ENCODE data around the gene ATXN7L2.

The ATXN7L2 gene

DNA sequence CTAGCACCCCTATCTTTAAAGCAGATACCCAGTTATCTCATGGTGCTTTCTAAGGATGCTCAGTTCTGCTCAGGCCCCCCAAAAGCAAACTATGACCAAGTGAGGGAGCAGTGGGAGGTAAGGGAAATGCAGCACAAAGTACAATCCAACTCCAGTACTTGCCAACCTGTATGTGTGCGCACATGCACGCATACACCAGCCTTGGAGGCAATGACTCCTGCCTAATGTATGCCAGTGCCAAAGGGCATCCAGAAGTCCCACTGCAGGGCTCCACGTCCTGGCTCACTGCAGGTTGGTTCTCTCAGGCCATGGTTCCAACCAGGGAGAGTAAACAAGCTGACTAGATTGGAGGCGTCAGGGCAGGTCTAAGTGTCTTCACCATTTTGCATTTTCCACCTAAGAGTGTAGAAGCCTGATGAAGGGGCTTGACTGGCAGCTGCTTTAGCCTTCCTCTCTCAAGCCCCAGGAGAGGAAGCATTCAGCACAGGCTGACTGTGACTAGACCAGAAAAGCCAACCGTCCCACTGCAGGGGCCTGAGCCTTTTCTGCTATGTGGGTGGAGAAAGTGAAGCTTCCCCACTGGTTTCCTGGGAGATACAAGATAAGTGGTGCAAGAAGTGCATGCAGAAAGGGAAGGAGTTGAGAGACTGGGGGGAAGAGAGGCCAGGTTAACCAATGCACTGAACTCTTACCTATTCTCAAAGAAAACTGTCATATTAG lies 18.1 kb downstream of the ATXN7L2 start:
- H3K36me3 ChIP-seq (ENCODE audit: insufficient read depth, low read length) = peaks cover 7% of the 10 kb centered on the region; the same call in 1 of the 2 replicates
- H3K4me2 ChIP-seq (ENCODE audit: low read length) = no peak overlapping the region
- H3F3A ChIP-seq (ENCODE audit: insufficient read depth, low read length) = no peaks in the 10 kb centered on the region
- TF ChIP-seq EZH2 (IDR thresholded peaks at IDR 0.05; ENCODE audit: borderline replicate concordance, low read length) = no peak
- TF ChIP-seq, protein P1, sequence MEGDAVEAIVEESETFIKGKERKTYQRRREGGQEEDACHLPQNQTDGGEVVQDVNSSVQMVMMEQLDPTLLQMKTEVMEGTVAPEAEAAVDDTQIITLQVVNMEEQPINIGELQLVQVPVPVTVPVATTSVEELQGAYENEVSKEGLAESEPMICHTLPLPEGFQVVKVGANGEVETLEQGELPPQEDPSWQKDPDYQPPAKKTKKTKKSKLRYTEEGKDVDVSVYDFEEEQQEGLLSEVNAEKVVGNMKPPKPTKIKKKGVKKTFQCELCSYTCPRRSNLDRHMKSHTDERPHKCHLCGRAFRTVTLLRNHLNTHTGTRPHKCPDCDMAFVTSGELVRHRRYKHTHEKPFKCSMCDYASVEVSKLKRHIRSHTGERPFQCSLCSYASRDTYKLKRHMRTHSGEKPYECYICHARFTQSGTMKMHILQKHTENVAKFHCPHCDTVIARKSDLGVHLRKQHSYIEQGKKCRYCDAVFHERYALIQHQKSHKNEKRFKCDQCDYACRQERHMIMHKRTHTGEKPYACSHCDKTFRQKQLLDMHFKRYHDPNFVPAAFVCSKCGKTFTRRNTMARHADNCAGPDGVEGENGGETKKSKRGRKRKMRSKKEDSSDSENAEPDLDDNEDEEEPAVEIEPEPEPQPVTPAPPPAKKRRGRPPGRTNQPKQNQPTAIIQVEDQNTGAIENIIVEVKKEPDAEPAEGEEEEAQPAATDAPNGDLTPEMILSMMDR (IDR thresholded peaks at IDR 0.05; ENCODE audit: low read length) = no peak
- H3K27ac ChIP-seq (ENCODE audit: low read depth, low read length, poor library complexity, severe bottlenecking) = peak overlapping the region; percentile 34
- no peaks in the 10 kb centered on the region for H4K20me1 ChIP-seq (ENCODE audit: insufficient read depth, low read length)
- H3K79me2 ChIP-seq (ENCODE audit: insufficient read depth, low read length) = no peaks in the 10 kb centered on the region
- no peaks in the 10 kb centered on the region for H3K9me2 ChIP-seq (ENCODE audit: low read depth, low read length)
- no peaks in the 10 kb centered on the region for H3K9me3 ChIP-seq (ENCODE audit: low read length)
- no peak overlapping the region for H3K9ac ChIP-seq (ENCODE audit: low read length)
- H3K27me3 ChIP-seq (ENCODE audit: insufficient read depth, low read length) = no peaks in the 10 kb centered on the region
- no peak overlapping the region for H2AFZ ChIP-seq (ENCODE audit: low read length)
- H3K4me3 ChIP-seq (ENCODE audit: low read depth, low read length, poor library complexity, severe bottlenecking) = no peak overlapping the region
- peaks cover 12% of the 10 kb centered on the region for H3K4me1 ChIP-seq (ENCODE audit: insufficient read depth, low read length, severe bottlenecking)

DNA sequence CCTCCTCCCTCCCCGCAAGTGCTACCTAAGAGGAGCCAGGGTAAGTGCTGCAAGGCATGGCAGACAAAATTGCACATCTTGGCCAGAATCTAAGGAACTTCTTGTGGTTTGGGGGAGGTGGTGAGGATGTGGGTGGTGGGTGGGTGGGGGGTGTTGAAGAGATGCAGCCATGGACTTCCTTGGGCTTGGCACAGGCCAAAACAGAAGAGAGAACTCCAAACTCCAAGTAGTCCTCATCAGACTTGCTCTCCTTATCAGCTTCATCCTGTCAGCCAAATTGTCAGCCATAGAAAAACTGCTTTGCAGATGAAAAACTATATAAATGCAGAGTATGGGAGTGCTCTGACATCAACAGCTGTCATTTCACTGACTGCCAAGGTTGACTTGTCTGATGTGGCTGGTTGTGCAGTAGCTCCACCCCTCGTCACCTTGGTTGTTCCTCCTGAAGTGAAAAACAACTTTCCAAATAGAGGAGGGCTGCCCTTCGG lies 18.7 kb downstream of the ATXN7L2 start:
- no peak for TF ChIP-seq EZH2 (IDR thresholded peaks at IDR 0.05; ENCODE audit: borderline replicate concordance, low read length)
- TF ChIP-seq, protein P1 (IDR thresholded peaks at IDR 0.05; ENCODE audit: low read length) = no peak
- H3K9ac ChIP-seq (ENCODE audit: low read length) = no peak overlapping the region
- H4K20me1 ChIP-seq (ENCODE audit: insufficient read depth, low read length) = no peaks in the 10 kb centered on the region
- peaks cover 12% of the 10 kb centered on the region for H3K4me1 ChIP-seq (ENCODE audit: insufficient read depth, low read length, severe bottlenecking)
- H3K27me3 ChIP-seq (ENCODE audit: insufficient read depth, low read length) = no peaks in the 10 kb centered on the region
- H3K9me2 ChIP-seq (ENCODE audit: low read depth, low read length) = no peaks in the 10 kb centered on the region
- H3K79me2 ChIP-seq (ENCODE audit: insufficient read depth, low read length) = no peaks in the 10 kb centered on the region
- no peaks in the 10 kb centered on the region for H3F3A ChIP-seq (ENCODE audit: insufficient read depth, low read length)
- H3K4me3 ChIP-seq (ENCODE audit: low read depth, low read length, poor library complexity, severe bottlenecking) = no peak overlapping the region
- no peak overlapping the region for H3K4me2 ChIP-seq (ENCODE audit: low read length)
- H3K9me3 ChIP-seq (ENCODE audit: low read length) = no peaks in the 10 kb centered on the region
- peaks cover 7% of the 10 kb centered on the region; the same call in 1 of the 2 replicates for H3K36me3 ChIP-seq (ENCODE audit: insufficient read depth, low read length)
- peak overlapping the region; percentile 34 for H3K27ac ChIP-seq (ENCODE audit: low read depth, low read length, poor library complexity, severe bottlenecking)
- H2AFZ ChIP-seq (ENCODE audit: low read length) = no peak overlapping the region

DNA sequence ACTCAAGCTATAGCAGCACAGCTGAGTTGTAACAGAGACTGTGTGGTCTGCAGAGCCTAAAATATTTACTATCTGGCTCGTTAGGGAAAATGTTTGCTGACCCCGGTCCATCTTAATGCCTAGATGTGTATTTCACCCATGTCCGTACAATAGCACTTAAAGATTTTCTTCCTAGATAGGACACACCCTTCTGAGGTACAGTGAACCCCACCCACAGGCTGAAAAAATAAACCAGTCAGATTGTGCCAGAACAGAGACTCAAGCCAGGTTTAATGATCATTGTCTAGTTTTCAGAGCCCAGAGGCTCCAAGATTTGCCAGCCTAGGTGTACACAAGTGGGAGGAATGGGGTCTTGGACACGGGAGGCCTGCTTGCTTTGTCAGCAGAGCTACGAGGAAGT lies 20.2 kb downstream of the ATXN7L2 start:
- TF ChIP-seq EZH2 (IDR thresholded peaks at IDR 0.05; ENCODE audit: borderline replicate concordance, low read length) = no peak
- TF ChIP-seq, protein P1 (IDR thresholded peaks at IDR 0.05; ENCODE audit: low read length) = no peak
- Histone ChIP-seq H3K4me3 (ENCODE audit: low read depth, low read length, poor library complexity, severe bottlenecking) (no peak overlapping the region), H3K4me2 (ENCODE audit: low read length) (no peak overlapping the region), H3K4me1 (ENCODE audit: insufficient read depth, low read length, severe bottlenecking) (peaks cover 12% of the 10 kb centered on the region), H3K27ac (ENCODE audit: low read depth, low read length, poor library complexity, severe bottlenecking) (no peak overlapping the region), H4K20me1 (ENCODE audit: insufficient read depth, low read length) (no peaks in the 10 kb centered on the region), H3K79me2 (ENCODE audit: insufficient read depth, low read length) (no peaks in the 10 kb centered on the region), H2AFZ (ENCODE audit: low read length) (no peak overlapping the region), H3K27me3 (ENCODE audit: insufficient read depth, low read length) (peaks cover 5% of the 10 kb centered on the region; the same call in 1 of the 2 replicates), H3K9me2 (ENCODE audit: low read depth, low read length) (no peaks in the 10 kb centered on the region), H3K9ac (ENCODE audit: low read length) (no peak overlapping the region), H3K36me3 (ENCODE audit: insufficient read depth, low read length) (peaks cover 7% of the 10 kb centered on the region; the same call in 1 of the 2 replicates), H3F3A (ENCODE audit: insufficient read depth, low read length) (no peaks in the 10 kb centered on the region), H3K9me3 (ENCODE audit: low read length) (no peaks in the 10 kb centered on the region)
